PC-3 (cell line): ENCODE data around the gene OSMR. TPM values are rescaled to one million over a fixed set of nuclear protein-coding genes. Genes with fewer than 3 reads are reported as not detected.

Experiments
- ATAC-seq: fragments of 200-7000 bp; cut with Tn5 transposase; 2 replicates; pipeline ENCODE4 v1.9.1; 2020; ENCODE audit warnings: mild to moderate bottlenecking, moderate library complexity
- BruUV-seq: library from RNA; stranded (reverse); fragments of 400-500 nt; replicated peaks from 2 replicates; lab custom pipeline; 2021; lab: Mats Ljungman, UMichigan
- CTCF ChIA-PET: fragments of 300-600 bp; sonication (Branson Sonifier 250); formaldehyde crosslinking; loops from one replicate; lab custom pipeline; 2022; ENCODE audit warnings: antibody characterized with exemption; lab: Charles Lee
- POLR2A ChIA-PET: fragments of 300-600 bp; sonication (Branson Sonifier 250); formaldehyde crosslinking; loops from one replicate; lab custom pipeline; 2022; ENCODE audit warnings: antibody characterized with exemption; ENCODE audit not compliant: unreplicated experiment; lab: Charles Lee
- DNase-seq: peaks from one replicate; pipeline ENCODE4 v3.0.0-alpha.2; 2015
- H2AFZ ChIP-seq: fragments of 300-600 bp; sonication (generic); 2 replicates; pipeline ENCODE4 v1.6.0; 2016; ENCODE audit warnings: antibody characterized with exemption, low read length
- H3F3A ChIP-seq: fragments of 300-600 bp; sonication (generic); one replicate; pipeline ENCODE4 v1.6.0; 2017; ENCODE audit warnings: antibody characterized with exemption, low read length, control low read depth, mild to moderate bottlenecking; ENCODE audit not compliant: unreplicated experiment
- H3K27ac ChIP-seq: fragments of 300-600 bp; sonication (generic); 2 replicates; pipeline ENCODE4 v1.5.1; 2016; ENCODE audit warnings: mild to moderate bottlenecking, low read length
- H3K27me3 ChIP-seq: fragments of 300-600 bp; sonication (generic); 2 replicates; pipeline ENCODE4 v1.6.1; 2016; ENCODE audit warnings: low read length, mixed read lengths
- H3K36me3 ChIP-seq: fragments of 300-600 bp; sonication (generic); 2 replicates; pipeline ENCODE4 v1.6.1; 2016; ENCODE audit warnings: low read depth, mixed run types, low read length, mixed read lengths
- H3K4me1 ChIP-seq: fragments of 300-600 bp; sonication (generic); 2 replicates; pipeline ENCODE4 v1.5.1; 2016; ENCODE audit warnings: low read length; ENCODE audit not compliant: insufficient read depth
- H3K4me2 ChIP-seq: fragments of 300-600 bp; sonication (generic); 2 replicates; pipeline ENCODE4 v1.6.0; 2016; ENCODE audit warnings: low read length
- H3K4me3 ChIP-seq: fragments of 300-600 bp; sonication (generic); 2 replicates; pipeline ENCODE4 v1.5.1; 2016; ENCODE audit warnings: mild to moderate bottlenecking, low read length, mixed read lengths
- H3K79me2 ChIP-seq: fragments of 300-600 bp; sonication (generic); 2 replicates; pipeline ENCODE4 v1.6.1; 2017; ENCODE audit warnings: low read length, mixed read lengths
- H3K9ac ChIP-seq: fragments of 300-600 bp; sonication (generic); 2 replicates; pipeline ENCODE4 v1.6.0; 2016; ENCODE audit warnings: mild to moderate bottlenecking, low read length
- H3K9me2 ChIP-seq: fragments of 300-600 bp; sonication (generic); replicated peaks from 2 replicates; pipeline ENCODE4 v1.6.1; 2016; ENCODE audit warnings: mixed run types, low read length, mixed read lengths
- H3K9me3 ChIP-seq: fragments of 300-600 bp; sonication (generic); 2 replicates; pipeline ENCODE4 v1.6.1; 2016; ENCODE audit warnings: low read length, mixed read lengths
- H4K20me1 ChIP-seq: fragments of 300-600 bp; sonication (generic); 2 replicates; pipeline ENCODE4 v1.6.1; 2016; ENCODE audit warnings: low read length, mixed read lengths
- CTCF ChIP-seq: fragments of 300-600 bp; sonication (generic); conservative IDR thresholded peaks from 2 replicates; pipeline ENCODE4 v1.5.1; 2017; ENCODE audit warnings: antibody characterized with exemption, low read depth, mild to moderate bottlenecking, low read length
- EZH2 ChIP-seq: fragments of 300-600 bp; sonication (generic); IDR thresholded peaks from one replicate; pipeline ENCODE4 v1.6.1; 2017; ENCODE audit warnings: antibody characterized with exemption, mild to moderate bottlenecking, low read length; ENCODE audit not compliant: unreplicated experiment
- EZH2phosphoT487 ChIP-seq: fragments of 300-600 bp; sonication (generic); IDR thresholded peaks from 2 replicates; pipeline ENCODE4 v1.6.1; 2018; ENCODE audit warnings: mild to moderate bottlenecking, antibody characterized with exemption, low read length, borderline replicate concordance
- intact Hi-C: fragments of 100-400 bp; cut with micrococcal nuclease; formaldehyde crosslinking; loops from 2 replicates; pipeline ENCODE4 v1.9.0; 2023
- total RNA-seq: library from RNA; depleted of rRNA; stranded (reverse); fragments of >200 nt; gene quantifications from 2 replicates; pipeline ENCODE4 v1.2.3, GENCODE V29; 2014

Gene OSMR
- total RNA-seq, 1 experiment from 2014 or later, result 13.7 TPM

- ATAC-seq (peak; percentile 97), DNase-seq (peak; percentile 99)
- BruUV-seq, result no TSS peak
- Histone ChIP-seq H3K27me3 (no peaks in the 10 kb centered on the region), H3K9me3 (no peaks in the 10 kb centered on the region), H3F3A (peaks cover 4% of the 10 kb centered on the region), H3K4me1 (peaks cover 27% of the 10 kb centered on the region), H3K9me2 (no peaks in the 10 kb centered on the region), H2AFZ (no peak overlapping the region), H3K36me3 (peaks cover 21% of the 10 kb centered on the region), H3K27ac (peak overlapping the region; percentile 79), H4K20me1 (no peaks in the 10 kb centered on the region), H3K4me2 (peak overlapping the region; percentile 52), H3K4me3 (no peak overlapping the region), H3K79me2 (peaks cover 38% of the 10 kb centered on the region), H3K9ac (peak overlapping the region; percentile 2; the same call in 1 of the 2 replicates)
- intact Hi-C loops, result loop anchor here (1.0 to 2.0 kb wide), 2 partner anchors 17 to 27 kb away; no protein-coding TSS in a partner anchor
- ChIA-PET POLR2A (interaction anchor here (0.6 kb wide), 1 partner anchor 264 kb away, joined by 5 read pairs; no protein-coding TSS in a partner anchor), CTCF (interaction anchor here (0.8 kb wide), 1 partner anchor 430 kb away, joined by 3 read pairs; no protein-coding TSS in a partner anchor)
- TF ChIP-seq EZH2 (no peak), EZH2phosphoT487 (no peak), CTCF (no peak)
Observed at GRCh38 chr5:38871790-38872551, 26.2 kb downstream of the OSMR start.

GRCh38 chr5:38872826-38873225 is 27.0 kb downstream of the OSMR start:
- Histone ChIP-seq H3K4me1 (peaks cover 27% of the 10 kb centered on the region), H2AFZ (no peak overlapping the region), H3K36me3 (peaks cover 29% of the 10 kb centered on the region), H3K9me3 (no peaks in the 10 kb centered on the region), H3K79me2 (peaks cover 30% of the 10 kb centered on the region), H3K9ac (no peak overlapping the region), H4K20me1 (no peaks in the 10 kb centered on the region; the same call in 1 of the 2 replicates), H3K9me2 (no peaks in the 10 kb centered on the region), H3K4me2 (peak overlapping the region; percentile 12; the same call in 1 of the 2 replicates), H3K27me3 (no peaks in the 10 kb centered on the region), H3K4me3 (no peak overlapping the region), H3K27ac (peak overlapping the region; percentile 79), H3F3A (peaks cover 4% of the 10 kb centered on the region)
- DNase-seq (no peak), ATAC-seq (no peak)
- no peak for TF ChIP-seq EZH2phosphoT487
- TF ChIP-seq EZH2, result no peak
- TF ChIP-seq CTCF, result no peak
- BruUV-seq, result no TSS peak
- CTCF ChIA-PET, result interaction anchor here (0.8 kb wide), 1 partner anchor 431 kb away, joined by 3 read pairs; no protein-coding TSS in a partner anchor
- intact Hi-C loops, result loop anchor here (1.0 to 2.0 kb wide), 2 partner anchors 18 to 28 kb away; no protein-coding TSS in a partner anchor
- POLR2A ChIA-PET, result no interaction called here
